ENCODE data around the gene PGBD1.
"Not testable (repeated sequence)": the region's sequence is repeated elsewhere in the genome, so short reads cannot be mapped to it uniquely, and the experiment has no call there.

PGBD1 gene

DNA sequence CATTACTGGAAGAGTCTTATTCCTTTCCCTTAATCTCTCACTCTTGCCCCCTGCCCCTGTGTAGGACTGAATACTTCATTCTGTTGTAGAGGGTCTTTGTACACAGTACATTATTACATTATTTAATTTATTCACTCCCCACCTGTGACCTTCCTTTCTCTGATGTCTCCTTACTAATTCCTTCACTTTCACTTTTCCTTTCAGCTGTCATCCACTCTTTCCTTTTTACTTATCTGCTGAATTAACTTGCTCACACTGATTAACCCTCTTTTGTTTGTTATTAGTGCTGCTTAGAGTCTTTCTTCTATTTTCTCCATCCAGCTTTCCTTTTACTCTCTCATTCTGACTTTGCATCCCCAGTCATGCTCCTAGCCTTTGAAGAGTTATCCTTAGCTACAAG is 6.5 kb upstream of the PGBD1 start:
- ATAC-seq, result no peak

DNA sequence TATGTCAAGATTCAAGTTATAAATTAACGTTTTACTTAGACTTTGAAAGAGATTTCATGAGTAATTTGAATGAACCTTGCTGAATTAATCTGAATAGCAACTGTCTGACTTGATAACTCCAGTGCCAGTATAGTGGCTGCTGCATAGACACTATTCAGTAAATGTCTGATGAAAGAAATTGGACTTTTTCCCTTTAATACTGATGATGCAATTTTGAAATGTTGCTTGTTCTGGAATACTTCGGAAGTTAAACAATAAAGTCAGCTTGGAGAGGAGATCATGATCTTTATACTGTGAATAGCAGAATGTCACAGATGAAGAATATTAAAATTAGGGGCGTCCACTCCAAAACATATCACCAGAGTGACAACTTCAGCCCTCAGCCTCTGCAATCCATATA is 3.6 kb upstream of the PGBD1 start:
- ATAC-seq, result no peak

DNA sequence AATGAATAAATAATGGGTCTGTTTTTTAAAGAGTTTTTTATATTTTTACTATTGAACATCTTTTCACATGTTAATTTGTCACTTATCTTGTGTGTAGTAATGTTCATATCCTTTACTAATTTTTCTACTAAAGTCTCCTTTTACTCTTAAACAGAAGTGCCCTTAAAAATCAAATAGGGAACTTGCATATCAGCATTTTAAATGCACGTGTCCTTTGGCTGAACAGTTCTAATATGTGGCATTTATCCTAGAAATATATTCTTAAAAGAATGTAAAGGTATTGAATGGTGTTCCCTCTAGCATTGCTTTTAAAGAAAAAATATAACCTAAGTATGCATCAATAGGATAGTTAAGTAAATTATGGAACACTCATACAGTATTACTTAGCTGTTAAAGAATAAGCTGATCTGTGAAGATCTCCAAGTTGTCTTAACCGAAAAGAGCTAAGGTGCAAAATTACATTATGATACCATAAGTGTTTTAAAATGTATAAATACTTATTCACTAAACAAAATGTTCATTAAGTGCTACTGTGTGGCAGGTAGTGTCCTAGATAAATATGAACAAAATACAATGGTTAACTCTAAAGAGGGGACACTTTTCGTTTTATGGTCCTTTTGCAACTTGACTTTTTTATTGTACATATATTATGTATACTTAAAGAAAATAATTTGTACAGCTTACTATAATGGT is 631 bp upstream of the PGBD1 start:
- no peak for ATAC-seq

DNA sequence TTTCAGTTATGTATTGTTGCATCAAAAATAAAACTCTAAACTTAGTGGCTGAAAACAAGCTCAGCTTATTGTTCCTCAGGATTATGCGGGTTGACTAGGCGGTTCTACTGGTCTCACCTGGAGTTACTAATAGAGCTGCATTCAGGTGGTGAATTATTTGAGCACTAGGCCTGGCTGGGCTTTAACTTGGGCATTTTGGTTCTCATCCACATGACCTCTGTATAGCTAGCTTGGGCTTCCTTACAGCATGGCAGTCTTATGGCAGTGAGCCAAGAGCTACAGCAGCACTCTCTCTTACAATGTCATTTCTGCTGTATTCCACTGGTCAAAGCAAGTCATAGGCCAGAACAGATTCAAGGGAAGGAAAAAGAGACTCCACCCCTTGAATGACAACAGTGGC is 1.6 kb downstream of the PGBD1 start:
- no peak for ATAC-seq

DNA sequence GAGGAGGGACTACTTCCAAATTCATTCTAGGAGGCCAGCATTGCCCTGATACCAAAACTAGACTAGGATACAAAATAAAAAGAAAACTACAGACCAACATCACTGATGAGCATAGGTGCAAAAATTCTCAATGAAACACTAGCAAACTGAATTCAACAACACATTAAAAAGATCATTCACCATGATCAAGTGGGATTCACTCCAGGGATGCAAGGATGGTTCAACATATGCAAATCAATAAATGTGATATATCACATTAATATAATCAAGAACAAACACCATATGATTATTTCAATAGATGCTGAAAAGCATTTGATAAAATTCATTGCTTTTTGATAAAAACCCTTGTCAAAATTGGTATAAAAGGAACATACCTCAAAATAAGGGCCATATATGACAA is 10.2 kb downstream of the PGBD1 start:
- no peak for ATAC-seq

DNA sequence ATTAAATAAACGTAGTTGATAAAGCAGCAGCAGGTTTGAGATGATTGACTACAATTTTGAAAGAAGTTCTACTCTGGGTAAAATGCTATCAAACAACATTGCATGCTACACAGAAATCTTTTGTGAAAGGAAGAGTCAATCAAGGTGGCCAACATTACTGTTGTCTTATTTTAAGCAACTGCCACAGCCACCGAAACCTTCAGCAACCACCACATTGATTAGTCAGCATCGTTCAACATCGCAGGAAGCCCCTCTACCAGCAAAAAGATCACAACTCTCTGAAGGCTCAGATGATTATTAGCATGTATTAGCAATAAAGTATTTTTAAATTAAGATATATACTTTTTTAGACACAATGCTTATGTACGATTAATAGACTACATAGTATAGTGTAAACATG is 14.0 kb downstream of the PGBD1 start:
- ATAC-seq, result no peak

DNA sequence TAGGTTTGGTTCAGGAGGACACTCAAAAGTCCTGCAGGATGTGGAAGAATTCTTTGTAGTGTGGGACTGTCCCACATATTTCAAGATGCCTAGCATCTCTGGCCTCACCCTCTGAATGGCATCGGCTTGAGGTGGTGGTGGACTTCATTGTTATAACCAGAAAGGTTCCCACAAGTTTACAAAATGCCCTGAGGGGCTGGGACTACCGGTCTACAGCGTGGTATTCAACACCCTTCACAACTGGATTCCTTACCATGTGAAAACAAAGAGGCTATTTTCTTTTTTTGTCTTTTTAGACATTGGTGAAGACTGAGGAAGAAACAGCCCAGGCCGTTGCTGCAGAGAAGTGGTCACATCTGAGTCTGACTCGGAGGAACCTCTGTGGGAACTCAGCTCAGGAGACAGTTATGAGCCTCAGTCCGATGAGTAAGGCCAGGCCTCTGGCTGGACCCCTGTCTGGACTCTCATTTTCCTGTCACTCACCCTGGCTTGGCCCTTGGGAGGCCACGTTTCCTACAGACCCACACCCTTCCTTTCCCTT is 15.2 kb downstream of the PGBD1 start:
- ATAC-seq, result no peak

DNA sequence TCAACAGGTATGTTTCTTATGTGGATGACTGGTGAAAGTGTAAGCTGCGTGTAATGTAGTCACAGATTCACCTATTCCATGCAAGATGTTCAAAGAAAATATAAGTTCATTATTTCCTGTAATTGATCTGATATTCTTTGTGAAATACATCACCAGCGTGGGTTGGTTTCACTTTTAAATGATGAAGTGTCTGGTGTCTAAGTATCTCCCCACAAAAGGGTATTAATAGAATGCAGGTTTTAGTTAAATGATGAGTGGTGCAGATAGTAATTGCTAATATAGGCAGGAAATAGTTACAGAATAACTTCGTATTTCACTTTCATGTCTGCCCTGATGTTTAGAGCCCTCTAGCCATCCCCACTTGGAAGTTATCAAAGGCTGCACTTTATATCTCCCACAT is 22.2 kb downstream of the PGBD1 start:
- ATAC-seq, result peak; percentile 91 to 93

DNA sequence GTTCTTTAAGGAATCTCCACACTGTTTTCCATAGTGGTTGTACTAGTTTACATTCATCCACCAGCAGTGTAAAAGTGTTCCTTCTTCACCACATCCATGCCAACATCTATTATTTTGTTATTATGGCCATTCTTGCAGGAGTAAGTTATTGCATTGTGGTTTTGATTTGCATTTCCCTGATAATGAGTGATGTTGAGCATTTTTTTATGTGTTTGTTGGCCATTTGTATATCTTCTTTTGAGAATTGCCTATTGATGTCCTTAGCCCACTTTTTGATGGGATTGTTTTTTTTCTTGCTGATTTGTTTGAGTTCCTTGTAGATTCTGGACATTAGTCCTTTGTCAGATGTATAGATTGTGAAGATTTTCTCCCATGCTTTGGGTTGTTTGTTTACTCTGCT is 25.0 kb downstream of the PGBD1 start:
- ATAC-seq, result not testable (repeated sequence)

DNA sequence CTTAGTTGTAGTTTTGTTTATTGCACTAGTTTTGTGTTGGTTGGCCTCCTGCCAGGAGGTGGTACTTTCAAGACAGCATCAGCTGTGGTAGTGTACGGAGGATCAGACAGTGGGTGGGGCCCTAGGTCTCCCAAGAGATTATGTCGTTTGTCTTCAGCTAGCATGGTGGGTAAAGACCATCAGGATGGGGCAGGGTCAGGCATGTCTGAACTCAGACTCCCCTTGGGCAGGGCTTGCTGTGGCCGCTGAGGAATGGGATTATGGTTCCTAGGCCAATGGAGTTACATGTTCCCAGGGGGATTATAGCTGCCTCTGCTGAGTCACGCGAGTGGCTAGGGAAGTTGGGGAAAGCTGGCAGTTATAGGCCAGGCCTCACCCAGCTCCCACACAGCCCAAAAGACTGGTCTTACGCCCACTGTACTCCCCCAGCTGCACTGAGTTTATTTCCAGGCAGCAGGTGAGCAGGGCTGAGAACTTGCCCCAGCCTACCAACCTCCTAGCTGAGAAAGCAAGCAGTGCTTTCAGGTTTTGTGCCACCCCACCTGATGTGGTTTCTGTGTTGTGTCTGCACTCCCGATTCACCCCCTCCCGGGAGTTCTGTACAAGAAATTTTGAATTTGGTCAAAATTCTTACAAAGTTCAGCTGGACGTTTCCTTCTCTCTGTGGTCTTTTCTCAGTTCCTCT is 29.9 kb downstream of the PGBD1 start:
- no peak for ATAC-seq

DNA sequence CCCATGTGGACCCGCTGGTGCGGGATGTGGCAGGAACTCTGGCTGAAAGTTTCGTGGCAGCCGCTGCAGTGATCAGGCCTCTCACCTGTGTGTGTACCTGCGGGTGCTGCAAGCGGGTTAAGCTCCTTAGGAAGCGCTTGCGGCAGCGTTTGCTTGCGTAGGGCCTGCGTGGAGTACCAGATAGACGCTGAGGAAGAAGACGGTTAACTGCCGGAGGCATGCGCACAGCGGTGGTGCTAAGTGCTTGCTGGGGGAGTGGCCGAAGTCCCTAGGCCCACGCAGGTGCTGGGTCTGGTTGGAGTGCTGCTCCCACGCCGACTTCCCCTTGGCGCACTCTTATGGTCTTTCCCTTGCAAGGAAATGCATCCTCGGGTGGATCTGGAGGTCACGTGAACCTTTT is 31.6 kb downstream of the PGBD1 start:
- no peak for ATAC-seq

DNA sequence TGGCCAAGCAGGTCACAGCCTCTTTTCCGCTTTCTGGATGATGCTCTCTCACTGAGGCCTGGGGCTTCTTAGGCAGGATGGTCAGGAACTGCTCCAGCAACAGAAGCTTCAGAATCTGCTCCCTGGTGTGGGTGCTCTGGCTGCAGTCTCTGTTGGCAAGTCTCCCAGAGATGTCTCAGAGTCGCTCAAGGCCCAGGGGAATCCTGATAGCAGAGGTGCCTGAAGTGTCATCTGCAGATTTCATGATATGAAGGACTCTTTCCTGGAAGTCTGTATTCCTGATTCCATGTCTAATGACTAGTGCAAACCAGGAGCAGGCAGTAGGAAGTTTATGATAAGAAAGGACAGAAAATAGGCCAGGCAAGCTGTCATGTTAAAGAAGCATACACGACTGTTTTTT is 34.3 kb downstream of the PGBD1 start:
- ATAC-seq, result no peak

DNA sequence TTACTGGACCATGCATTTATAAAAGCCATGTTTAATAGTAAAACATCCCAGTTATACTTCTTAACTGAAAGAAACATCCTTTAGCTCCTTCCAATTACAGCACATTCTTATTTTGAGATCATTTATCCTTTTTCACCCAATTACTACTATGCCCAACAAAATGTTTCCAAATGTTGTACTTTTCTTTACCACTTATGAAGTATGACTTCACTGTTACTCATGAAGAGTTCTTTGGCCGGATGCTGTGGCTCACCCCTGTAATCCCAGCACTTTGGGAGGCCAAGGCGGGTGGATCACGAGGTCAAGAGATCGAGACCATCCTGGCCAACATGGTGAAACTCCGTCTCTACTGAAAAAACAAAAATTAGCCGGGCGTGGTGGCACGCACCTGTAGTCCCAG is 36.5 kb downstream of the PGBD1 start:
- not testable (repeated sequence) for ATAC-seq

DNA sequence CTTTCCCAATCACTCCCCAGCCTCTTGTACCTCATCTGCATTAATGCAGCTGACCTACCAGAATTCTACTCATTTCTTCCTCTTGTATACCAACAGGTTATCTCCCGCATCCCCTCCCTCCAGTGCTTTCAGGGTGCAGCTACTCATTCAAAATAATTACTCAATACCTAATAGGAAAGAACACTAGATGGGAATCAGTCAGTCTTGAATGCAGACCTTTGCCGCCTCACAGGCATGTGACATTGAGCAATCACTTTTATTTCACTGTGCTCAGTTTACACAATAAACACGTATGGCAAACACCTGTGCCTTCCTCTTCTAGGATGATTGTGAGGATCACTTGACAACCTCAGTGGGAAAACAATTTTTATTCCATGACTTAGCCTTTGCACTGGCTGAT is 41.3 kb downstream of the PGBD1 start:
- ATAC-seq, result no peak

DNA sequence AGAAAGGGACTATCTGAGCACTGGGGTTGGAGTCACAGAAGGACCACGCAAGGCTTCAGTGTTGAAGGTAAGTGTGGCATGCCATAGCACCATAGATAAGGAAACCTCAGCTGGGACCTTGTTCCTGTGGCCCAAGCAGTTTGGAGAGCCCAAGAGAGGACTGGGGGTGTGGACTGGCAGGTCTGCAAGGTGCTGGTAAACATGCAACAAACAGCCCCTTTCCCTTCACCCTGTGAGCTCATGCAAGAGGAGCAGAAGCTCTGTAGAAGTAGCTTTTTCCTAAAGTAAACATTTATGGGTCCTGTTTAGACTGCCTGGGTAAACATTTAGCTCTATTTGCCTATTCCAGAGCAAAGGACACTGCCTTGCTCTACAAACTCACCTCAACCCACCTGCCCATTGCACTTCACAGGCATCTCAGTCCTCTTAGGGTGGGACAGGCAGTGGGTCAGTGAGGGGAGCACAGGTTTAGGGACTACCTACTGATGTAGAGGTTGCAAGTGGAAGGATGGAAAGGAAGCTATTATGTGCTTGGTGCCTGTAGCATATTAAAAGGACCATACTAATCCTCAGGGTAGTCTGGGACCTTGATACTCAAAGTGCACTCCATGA is 42.5 kb downstream of the PGBD1 start:
- ATAC-seq, result no peak

DNA sequence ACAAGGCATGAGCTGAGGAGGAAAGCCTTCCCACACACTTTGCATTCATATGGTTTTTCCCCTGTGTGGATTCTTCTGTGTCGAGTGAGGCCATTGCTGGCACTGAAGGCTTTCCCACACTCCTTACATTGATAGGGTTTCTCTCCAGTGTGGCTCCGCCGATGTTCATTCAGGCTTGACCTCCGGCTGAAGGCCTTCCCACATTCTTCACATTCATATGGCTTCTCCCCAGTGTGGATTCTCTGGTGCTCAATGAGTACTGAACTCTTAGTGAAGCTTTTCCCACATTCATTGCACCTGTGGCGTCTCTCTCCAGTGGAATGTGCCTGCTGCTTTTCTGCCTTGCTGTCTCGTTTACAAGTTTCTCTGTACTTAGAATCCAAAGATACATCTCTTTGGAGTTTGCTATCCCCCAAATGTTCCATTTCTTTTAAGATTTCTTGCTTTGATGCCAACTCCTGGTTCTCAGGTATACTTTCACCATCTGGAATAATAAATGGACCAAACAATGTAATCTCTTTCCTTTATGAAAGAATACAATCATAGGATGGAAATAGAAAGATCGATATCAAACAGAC is 45.1 kb downstream of the PGBD1 start:
- no peak for ATAC-seq

DNA sequence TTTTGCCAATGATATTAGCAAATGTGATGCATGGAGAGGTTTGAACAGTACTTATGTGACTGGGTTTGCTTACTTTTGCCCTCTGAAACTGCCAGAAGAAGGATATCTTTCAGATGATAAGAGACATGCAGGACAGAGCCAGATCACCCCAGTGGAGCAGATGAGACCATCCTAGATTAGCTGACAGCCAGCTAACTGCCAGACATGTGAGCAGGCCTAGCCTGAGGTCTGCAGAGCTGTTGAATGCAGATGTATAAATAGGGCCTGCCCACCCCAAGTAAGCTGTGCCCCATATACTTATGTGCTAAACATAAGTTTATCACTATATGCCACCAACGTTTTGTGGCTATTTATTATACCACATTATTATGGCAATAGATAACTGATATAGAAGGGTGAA is 48.7 kb downstream of the PGBD1 start:
- no peak for ATAC-seq

DNA sequence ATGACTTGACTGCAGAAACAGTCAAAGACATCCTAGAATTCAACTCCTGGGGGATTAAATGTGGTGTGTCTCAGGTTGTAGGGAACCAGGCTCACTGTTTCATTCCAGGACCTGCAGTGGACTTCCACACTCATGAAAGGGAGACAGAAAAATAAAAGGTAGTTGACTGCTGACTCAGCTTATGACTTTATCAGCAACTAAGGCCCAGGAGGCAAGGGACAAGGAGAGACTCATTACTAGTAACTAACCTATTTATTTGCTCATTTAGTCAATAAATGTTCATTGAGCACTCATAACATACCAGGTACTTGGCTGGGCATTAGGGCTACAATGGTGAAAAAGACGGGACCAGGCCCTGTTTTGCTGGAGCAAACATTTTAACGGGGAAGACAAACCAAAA is 51.7 kb downstream of the PGBD1 start:
- no peak for ATAC-seq

DNA sequence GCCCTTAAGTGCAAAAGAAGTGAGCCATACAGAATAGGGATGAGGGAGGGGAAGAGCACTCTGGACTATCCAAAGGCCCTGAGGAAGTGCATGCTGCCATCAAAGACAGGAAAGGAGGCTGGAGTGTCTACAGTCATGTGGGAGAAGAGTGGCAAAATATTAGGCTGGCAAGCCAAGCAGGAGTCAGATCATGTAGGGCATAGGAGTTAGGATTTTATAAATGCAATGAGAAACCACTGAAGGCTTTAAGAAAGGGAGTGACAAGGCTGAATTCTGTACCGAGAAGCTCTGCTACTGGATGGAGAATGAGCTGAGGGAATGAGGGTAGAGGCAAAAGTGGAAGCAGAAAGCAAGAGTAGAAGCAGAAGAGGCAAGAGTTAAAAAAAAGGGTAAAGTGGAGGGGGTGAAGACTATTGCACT is 52.2 kb downstream of the PGBD1 start:
- no peak for ATAC-seq

DNA sequence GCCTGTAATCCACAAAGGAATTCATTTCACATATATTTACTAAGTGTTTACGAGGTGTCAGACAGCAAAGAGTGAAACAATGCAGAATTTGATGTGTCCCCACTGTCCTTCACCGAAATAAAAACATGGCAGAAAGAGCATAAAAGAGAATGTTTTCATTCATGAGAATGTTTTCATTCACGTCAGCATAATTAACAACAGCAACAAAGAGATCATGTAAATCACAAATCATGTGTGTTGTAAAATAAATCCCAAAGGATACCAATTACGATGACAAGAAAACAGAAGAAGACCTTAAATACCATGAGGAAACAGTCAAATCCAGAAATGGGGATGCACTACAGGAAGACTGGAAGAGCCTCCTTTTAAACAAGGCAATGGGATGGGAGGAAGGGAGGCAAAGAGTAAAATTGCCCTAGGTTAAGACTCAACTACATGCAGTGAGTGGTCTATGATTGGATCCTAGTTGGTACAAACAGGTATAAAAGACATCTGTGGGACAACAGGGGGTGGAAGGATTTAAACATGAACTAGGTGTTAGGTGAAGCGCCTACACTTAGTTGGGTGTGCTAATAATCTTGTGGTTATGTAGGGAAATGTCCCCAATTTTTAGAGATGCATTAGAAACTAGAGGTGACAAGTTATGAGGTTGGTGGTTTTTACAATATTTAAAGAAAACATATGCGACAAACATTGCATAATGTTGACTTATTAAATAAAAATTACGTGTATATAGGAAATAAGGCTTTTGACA is 53.1 kb downstream of the PGBD1 start:
- no peak for ATAC-seq

DNA sequence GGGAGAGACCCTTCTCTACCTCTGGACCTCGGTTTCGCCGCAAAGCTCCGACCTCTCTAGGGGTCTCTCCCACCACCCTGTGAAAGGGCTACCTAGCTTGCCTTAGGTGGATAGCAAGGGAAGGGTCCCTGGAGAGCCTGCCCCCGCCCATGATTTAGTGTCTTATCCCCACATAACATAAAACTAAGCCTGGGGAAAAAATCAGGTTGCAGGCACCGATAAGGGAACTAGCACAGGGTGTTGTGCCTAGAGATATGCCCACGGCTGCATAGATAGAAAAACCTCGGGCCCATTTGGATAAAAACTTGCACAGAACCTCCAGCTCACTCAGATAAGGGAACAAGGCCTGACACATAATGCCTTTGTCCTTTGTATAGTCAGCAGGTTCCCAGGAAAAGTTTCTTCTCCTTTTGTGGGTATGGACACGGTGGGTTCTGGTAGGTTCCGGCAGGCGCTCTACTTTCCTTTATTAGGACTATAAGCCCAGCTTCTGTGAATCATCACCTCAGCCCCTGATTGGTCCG is 53.7 kb downstream of the PGBD1 start:
- ATAC-seq, result no peak

DNA sequence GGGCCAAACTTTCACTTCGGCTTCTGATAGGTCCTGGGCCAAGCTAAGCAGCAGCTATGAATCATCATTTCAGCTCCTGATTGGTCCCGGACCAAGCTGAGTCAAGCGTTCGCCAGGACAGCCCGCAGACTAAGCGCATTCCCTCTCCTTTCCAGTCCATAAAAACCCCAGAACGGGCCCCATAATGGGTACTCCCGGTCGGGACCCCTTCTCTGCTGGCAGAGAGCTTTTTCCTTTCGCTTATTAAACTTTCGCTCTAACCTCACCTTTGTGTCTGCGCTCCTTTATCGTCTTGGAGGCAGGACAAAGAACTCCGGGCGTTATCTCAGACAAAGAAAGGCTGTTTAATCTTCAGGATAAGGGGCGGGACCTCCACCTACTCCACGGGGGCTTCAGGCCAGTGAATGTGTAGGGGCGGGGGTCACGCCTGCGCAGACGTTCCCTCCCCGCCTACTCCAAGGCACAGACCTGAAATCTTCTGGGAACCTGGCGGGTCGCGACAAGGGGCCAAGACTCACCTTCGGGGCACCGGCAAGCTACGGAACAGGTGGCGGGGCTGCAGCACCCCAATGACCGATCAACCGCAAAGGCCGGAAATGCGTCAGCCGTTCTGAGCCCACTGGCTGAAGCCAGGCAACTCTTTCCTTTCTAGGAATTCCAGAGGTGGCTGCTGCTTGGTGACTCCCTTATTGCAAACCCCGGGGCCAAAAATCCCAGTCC is 54.4 kb downstream of the PGBD1 start, which contains the start of gene ZSCAN31:
Gene ZSCAN31, minus strand, starts transcription at position 585 of the 720 bp plus-strand sequence. CDS start 6,465 bp downstream, outside the sequence.
- ATAC-seq, result peak; percentile 89 to 91
